Hematopoietic multipotent progenitor cell treated with erythropoietin and hydrocortisone succinate and interleukin-3 and kit ligand, for 17 days (in vitro differentiated cells): Measurements from ENCODE around the gene ACTR1A.
"Not testable (repeated sequence)": the region's sequence is repeated elsewhere in the genome, so short reads cannot be mapped to it uniquely, and the experiment has no call there.

Source experiments
- DNase-seq: peaks from one replicate; pipeline ENCODE4 v3.0.0-alpha.2; 2015; ENCODE audit warnings: low spot score

Gene ACTR1A

DNA sequence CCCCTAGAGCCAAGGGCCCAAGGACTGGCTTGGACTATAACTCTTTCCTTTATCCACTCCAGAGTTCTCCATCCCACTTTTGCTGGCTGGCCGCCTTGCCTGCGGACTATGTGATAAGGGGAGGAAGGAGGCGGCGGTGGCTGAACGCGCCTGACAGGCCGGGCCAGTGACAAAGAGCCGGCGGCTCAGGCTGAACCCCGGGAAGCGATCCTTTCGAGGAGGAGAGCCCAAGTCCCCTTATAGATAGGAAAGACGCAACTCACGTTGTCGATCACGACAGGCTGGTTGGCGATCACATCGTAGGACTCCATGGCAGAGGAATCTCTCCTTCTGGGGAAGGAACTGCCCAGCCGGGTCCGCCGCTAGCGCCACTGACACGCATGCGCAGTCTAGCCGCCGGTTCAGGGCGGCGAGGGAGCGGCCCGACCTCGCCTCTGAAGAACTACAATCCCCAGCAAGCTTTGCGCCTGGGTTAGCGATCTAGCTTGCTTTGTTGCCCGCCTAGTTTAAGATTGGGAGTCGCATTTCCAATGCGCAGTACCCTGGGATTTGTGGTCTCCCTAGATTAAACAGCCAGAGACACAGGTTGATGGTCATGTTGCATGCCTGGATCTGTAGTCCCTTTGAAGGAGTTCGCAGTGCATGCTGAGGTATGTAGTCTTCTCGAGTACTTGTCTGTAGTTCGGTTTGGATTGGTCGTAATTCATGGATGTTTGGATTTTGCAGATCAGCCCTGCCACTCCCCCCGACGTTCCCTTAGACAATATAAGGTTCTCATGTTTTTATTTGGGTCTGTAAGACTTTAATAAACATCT, at the start of gene ACTR1A:
TSS of gene ACTR1A (minus strand) at position 376 of the 815 bp plus-strand sequence. CDS start at position 311, 65 bp downstream.
- DNase-seq, result peak; percentile 99

DNA sequence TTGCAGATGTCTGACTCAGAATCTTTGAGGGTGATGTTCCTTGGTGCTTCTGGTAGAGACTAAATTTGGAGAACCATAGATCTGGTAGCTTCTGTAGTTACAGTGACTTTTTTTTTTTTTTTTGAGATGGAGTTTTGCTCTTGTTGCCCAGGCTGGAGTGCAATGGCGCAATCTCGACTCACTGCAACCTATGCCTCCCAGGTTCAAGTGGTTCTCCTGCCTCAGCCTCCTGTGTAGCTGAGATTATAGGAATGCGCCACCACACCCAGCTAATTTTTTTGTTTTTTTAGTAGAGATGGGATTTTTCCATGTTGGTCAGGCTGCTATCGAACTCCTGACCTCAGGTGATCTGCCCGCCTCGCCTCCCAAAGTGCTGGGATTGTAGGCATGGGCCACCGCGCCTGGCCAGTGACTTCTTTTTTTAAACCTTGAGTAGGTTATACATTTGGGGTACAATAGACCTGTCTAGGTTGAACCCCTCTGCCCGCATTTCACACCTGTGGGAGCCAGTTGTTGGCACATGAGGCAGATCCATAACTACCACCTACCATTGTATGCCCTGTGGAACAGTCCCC, 48.2 kb upstream of the ACTR1A start:
- DNase-seq, result no peak

DNA sequence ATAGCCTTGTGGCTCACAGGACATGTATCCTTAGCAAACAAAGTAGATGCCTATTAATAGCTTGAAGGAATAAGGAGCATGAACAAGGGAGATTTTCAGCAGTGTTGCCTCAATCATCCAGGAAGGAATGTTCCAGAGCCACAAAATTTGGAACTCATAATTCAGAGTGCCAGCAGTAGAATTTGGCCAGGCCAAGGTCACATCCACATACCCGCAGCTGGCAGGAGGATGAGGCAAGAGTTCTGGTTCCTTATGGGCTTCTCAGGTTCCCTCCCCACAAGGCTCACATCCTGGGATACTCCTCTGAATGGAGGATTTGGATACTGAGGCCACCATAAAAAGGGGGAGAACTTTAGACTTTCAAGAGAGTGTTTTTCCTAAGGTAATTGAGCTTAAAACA, 47.0 kb upstream of the ACTR1A start:
- DNase-seq, result no peak

DNA sequence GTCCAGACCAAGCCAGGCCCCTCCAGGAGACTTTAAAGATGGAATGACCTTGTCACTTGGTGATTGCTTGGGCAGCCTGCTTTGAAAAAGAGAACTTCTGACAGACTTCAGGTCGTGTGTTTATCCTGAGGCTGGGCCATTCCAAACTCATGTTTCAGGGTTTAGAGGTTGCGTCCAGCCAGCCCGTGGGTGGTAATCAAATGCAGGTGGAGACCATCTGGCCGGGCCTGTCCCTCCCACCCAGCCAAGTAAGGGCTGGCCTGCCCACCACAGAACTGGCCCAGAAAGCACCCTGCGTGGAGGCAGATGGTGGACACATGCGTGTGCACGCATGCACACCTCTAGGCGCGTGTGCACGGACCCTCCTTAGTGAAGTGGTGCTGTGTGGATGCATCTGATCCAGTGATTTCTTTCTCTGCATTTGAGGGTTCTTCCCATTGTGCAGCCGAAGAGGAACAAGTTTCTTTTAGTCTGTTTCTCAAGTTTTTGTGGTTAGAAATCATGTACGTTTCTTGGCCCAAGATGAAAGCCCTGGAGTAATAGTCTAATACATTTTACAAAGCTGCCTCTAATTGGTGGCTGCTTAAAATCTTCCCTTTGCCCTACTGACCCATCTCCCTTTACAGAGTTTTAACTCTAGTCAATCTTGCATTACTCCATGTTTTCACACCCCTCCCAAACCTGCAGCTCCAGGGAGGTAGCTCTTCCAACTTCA, 44.3 kb upstream of the ACTR1A start:
- no peak for DNase-seq

DNA sequence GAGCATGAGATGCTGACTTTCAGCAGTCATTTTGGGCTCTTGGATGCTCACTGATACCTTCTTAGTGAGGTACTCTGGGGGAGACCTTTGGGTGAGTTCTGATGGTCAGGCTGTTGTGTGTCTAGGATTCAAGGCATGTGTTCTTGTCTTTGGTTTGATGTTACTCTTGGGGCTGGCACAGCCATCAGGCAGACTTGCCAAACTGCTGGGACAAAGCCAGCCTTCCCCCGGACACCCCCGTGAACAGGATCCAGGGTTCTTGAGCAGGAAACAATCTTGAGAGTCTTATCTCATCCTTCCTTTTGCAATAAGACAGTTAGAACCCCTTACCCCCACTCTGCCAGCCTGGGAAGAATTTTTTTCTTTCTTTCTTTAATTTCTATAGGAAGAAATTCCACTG, 43.5 kb upstream of the ACTR1A start:
- no peak for DNase-seq

DNA sequence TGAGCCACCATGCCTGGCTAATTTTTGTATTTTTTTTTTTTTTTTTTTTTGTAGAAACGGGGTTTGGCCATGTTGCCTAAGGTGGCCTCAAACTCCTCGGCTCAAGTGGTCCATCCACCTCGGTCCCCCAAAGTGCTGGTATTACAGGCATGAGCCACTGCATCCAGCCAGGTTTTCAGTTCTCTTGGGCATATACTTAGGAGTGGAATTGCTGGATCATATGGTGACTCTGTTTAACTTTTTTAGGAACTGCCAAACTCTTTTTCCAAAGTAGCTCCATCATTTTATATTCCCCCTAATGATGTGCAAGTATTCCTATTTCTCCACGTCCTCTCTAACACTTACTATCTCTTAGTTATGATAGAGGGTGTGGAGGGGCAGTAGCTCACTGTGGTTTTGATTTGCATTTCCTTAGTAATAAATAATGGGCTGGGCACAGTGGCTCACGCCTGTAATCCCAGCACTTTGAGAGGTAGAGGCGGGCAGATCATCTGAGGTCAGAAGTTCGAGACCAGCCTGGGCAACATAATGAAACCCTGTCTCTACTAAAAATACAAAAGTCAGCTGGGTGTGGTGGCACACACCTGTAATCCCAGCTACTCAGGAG, 42.9 kb upstream of the ACTR1A start:
- no peak for DNase-seq

DNA sequence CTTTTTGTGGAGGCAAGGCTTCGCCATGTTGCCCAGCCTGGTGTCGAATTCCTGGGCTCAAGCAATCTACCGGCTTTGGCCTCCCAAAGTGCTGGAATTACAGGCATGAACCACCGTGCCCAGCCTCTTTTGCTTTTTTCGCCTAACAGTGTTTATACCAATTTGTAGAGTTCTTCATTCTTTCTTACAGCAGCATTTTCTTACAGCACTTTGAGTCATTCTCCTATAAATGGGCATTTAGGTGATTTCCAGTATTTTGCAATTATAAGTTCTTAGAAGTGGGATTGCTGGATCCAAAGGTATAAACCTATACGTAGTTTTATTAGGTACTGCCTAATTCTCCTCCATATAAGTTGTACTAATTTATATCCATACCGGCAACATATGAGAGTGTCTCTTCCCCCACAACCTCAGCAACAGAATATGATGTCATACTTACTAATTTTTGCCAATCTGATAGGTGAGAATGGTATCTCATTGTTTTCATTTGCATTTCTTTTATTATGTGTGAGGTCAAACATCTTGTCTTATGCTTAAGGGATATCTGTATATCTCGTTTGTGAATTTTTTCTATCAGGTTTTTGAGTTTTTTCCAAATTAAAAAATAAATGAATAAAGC, 40.4 kb upstream of the ACTR1A start:
- DNase-seq, result no peak

DNA sequence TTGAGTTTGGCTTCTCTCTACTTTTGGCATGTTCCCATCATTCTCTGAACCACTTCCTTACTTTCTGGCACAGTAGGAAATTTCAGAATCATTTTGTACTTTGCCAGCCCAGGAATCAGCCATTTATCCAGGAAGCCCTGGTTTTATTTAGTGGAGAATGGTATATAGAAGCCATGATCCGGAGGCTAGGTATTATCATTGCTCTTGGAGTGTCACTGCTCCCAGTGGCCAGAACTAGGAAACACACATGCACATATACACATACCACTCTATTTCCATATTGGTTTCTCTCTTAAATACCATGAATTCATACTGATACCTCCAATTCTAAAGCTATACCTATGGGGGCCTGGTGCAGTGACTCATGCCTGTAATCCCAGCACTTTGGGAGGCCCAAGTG, 37.5 kb upstream of the ACTR1A start:
- DNase-seq, result no peak

DNA sequence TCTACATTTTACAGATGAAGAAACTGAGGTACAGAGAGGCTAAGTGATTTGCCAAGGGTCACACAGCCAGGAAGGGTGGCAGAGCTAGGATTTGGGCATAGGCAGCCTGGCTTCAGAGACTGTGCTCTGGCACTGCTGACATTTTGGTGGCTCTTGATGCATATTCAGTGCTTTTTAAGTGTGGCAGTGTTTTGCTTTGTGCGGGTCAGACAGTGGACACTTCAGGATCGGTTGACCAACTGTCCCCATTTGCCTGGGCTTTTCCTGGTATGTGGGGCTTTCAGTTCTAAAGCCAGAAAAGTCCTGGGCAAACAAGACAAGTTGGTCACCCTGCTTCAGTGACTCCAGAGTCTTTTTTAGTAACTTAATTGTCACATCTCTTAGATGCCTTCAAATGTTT, 36.3 kb upstream of the ACTR1A start:
- DNase-seq, result no peak

DNA sequence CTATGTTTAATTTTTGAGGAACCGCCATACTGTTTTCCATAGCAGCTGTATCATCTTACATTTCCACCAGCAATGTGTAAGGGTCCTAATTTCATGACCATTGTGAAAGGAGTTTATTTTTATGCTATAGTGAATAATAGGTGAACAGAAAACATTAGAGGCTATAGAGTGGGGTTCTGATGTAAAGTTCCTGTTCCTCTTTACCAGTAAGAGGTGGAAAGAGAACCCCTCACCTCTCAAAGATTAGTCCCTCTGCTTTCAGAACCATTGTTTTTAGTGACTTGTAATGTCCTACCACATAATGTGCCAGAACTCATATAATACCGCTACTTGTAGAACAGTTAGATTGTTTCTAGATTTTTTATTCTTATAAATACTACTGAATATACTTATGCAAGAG, 35.4 kb upstream of the ACTR1A start:
- no peak for DNase-seq

DNA sequence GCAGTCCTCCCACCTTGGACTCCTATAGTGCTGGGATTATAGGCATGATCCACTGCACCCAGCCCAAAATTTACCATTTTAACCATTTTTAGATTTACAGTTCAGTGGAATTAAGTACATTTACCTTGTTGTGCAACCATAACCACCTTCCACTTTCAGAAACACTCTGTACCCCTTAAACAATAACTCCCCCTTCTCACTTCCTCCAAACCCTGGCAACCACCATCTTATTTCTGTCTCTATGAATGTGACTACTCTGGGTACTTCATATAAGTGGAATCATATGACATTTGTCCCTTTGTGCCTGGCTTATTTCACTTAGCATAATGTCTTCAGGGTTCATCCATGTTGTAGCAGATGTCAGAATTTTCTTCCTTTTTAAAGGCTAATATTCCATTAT, 34.9 kb upstream of the ACTR1A start:
- no peak for DNase-seq

DNA sequence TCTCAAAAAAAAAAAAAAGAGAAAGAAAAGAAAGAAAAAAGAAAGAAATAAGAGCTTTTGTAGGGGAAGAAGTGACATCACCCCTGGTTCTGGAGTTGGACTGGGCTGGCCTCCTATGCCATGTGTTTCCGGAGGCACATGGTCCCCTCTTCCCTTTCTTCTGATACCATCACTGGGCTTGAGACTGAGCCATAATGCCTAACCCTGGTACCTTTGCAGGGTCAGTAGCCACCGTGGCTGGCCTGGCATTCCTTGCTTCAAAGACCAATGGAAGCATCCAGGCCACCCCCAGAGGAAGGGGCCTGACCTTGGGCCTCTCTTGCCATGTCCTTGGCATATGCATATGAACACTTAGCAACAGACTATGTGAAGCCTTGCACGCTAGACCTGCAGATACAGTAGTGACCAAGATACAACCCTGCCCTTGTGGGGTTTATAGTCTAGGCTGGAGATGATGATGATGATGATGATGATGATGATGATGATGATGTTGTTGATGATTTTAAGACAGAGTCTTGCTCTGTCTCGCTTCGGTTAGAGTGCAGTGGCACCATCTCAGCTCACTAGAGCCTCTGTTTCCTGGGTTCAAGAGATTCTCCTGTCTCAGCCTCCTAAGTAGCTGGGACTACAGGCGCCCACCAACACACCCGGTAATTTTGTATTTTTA, 33.1 kb upstream of the ACTR1A start:
- no peak for DNase-seq

DNA sequence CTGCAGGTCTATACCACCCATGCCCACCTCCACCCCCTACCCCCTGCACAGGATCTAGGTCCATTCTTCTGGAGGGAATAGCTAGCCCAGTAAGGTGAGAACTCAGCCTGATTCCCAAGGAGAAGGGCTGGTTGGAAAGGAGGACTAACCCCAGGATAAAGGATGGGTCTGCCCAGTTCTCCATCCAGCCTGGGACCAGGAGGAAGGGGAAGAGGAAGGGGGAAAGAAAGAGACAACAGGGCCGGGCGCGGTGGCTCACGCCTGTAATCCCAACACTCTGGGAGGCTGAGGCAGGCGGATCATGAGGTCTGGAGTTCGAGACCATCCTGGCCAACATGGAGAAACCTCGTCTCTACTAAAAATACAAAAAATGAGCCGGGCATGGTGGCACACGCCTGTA, 32.5 kb upstream of the ACTR1A start:
- not testable (repeated sequence) for DNase-seq

DNA sequence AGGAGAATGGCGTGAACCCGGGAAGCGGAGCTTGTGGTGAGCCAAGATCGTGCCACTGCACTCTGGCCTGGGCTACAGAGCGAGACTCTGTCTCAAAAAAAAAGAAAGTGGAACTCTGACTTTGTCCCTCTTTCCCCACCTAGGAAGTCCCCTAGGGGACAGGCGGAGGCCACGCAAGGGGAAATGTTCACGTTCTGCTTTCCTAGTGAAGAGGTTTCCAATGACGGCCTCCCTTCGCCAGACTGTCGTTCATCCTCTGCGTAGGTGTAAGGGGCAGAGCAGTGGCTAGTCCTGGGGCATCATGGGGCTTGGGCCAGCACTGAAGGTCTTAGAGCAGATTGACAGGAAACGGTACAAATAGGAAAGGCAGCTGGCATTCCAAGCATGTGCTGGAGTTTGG, 31.8 kb upstream of the ACTR1A start:
- DNase-seq, result no peak

DNA sequence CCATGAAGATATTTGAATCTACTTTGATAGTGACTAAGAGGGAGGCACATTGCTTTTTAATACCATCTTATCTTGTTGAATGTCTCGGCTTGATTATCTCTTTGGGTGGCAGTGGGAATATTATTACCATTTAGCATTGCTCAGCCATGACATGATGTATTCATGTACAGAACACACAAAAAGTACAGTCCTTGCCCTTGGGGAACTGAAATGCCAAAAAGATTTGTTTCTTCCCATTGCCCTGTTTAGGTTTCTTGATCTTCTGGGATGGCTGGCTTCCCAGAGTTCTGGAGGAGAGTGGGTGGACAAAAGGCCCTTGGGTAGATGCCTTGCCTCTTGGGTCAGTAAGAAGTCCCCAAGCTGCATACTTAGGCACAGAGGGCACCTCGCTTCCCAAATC, 25.0 kb upstream of the ACTR1A start:
- DNase-seq, result no peak

DNA sequence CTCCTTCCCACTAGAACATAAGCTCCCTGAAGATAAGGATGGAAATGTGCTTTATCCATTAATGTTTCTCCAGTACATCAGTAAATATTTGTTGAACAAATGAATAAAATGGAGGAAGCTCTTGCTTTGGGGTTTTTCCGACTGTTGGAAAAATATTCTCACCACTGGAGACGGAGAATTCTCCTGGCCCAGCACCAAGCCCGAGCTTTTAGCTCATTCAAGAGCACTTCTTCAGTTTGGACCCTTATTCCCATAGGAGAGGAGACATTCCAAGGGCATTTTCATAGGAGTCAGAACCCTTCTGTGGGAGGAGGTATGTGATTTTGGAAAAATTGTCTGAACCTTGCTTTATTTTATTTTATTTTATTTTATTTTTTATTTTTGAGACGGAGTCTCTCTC, 22.2 kb upstream of the ACTR1A start:
- no peak for DNase-seq

DNA sequence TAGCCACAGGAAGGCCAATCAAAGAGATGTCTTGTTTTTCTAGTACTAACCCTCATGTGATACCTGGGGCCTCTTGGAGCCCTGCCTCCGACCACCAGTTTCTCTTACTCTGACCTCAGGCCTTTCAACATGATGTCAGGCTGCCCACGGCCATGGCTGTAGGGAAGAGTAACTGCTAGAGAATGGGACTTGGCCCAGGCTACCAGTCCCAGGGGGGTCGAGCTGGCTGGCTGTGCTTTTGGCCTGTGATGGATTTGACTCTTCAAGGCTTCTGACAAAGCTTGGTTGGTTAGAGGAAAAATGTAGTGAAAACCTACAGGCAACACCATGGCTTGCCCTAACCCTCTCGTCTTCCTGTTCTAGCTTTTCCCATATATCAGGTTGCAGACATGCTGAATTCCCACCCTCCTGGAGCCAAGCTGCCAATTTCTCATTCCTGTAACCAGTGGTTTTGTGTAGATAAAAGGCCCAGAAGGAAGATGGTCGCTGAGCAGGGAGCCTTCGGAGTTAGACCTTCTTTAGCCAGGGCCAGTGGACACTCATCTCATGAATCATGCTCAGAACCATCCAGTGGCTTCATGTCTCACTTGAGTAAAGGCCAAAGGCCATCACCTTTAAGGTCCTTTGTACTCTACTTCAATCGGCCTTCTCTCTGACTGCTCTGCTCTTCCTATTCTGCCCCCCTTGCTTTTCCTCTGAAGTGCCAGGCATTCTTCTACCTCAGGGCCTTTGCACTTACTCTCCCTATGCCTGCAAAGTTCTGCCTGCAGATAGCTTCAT, 20.9 kb upstream of the ACTR1A start:
- DNase-seq, result no peak

DNA sequence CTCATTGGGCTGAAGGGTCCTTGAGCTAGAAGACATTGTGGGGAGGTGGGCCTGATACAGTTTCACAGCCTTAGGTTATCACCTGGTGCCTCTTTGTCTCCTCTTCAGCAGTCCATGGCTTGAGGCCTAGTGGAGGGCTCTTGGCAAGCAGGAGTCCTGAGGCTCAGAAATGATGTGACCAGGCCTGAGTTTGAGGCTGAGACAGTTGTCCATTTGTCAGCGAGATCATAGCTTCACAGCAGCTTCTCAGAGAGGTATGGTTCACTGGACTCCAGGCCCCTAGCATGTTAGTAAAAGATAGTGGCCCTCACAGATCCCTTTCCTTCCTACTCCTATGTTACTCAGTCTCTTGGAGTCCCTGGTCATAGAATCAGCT, 20.4 kb upstream of the ACTR1A start:
- DNase-seq, result no peak

DNA sequence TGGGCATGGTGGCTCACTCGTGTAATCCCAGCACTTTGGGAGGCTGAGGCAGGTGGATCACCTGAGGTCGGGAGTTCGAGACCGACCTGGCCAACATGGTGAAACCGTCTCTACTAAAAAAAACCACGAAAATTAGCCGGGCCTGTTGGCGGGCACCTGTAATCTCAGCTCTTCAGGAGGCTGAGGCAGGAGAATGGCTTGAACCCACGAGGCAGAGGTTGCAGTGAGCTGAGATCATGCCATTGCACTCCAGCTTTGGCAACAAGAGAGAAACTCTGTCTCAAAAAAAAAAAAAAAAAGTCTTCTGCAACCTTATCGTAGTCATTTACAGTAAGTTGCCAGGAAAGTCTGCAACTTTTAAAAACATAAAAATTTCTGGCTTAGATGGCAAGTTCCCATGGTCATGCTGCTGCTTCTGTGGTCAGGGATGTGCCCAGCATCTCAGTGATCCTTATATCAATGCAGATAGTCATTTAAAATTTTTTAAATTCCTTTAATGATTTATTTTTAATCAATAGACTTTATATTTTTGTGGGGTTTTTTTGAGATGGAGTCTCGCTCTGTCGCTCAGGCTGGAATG, 16.8 kb upstream of the ACTR1A start:
- no peak for DNase-seq

DNA sequence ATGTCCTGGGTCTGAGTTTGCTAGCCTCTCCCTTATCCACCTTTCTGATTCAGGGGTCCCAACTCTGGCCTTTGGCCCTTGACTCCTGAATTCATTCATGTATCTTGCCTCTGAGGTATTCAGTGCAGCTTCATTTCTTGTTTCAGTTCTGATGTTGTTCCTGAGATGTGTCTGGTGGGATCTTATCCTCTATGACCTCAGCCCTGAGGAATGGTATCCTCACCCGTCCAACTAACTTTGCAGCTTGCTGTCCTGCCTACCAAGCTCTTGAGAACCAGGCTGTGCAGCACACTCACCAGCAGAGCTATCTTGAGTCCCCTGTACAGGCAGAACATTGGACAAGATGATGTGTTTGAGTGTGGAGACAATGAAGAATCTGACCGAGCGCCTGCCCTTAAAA, 15.0 kb upstream of the ACTR1A start:
- DNase-seq, result no peak

DNA sequence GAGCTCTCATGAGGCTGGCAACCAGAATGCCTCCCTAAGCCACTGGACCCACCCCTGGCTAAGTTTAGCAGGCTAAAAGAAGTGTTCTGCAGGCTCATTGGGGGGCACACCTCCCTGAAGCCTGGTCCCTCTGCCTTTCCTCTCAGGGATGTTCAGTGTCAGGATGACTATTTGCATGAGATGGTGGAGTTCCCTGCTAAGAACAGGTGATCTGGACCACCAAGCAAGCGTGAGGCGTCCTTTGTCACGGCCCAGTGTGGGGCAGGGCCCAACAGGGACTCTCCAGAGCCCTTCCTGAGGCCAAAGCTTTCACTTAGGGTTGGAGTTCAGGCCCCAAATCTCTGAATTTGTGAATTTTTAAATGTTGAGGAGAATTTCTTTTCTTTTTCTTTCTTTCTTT, 13.2 kb upstream of the ACTR1A start:
- DNase-seq, result no peak
